ENCODE measurements around the gene COL5A2. TPM values are rescaled to one million over a fixed set of nuclear protein-coding genes. Genes with fewer than 3 reads are reported as not detected.

Gene COL5A2
- total RNA-seq, 4 donors from 2014 or later, result 16.1 to 62.8 (median 33.1) TPM

- H3K27me3 ChIP-seq, result no peaks in the 10 kb centered on the region
- no peaks in the 10 kb centered on the region for H3K4me1 ChIP-seq
- H3K36me3 ChIP-seq, result peaks cover 0 to 6% (median 2%) of the 10 kb centered on the region in 4 donors
- no peak for DNase-seq
- H3K4me3 ChIP-seq, result no peak overlapping the region
- 80 to 83% methylated on average over 2 to 3 of the region's 3 CpGs for WGBS, 2 donors (ENCODE audit: low coverage in 1 of 2)
- in situ Hi-C loops (cut with MboI; ENCODE audit: low pct_ligation_motif_present in 1 of 4, low pct_unique_long_range_greater_than_20kb in 1 of 4, low sequenced_read_pairs in 3 of 4) (loop anchor here in 1 of 4 donors (25.0 kb wide), 1 partner anchor 211 kb away; no protein-coding TSS in a partner anchor), intact Hi-C loops (cut with DNase I; ENCODE audit: low total_unique reads) (no loop called here)
- TF ChIP-seq CTCF (IDR thresholded peaks at IDR 0.05) (no peak), POLR2AphosphoS5 (IDR thresholded peaks at IDR 0.05) (no peak), EP300 (IDR thresholded peaks at IDR 0.05; ENCODE audit: low read depth) (no peak), POLR2A (IDR thresholded peaks at IDR 0.05) (no peak)
- no peak overlapping the region for H3K27ac ChIP-seq
- H3K9me3 ChIP-seq, result no peaks in the 10 kb centered on the region
Measured at GRCh38 chr2:189076120-189076519, 103.4 kb downstream of the COL5A2 start.

GRCh38 chr2:189074506-189074905, 105.1 kb downstream of the COL5A2 start:
- in situ Hi-C loops (cut with MboI; ENCODE audit: low pct_ligation_motif_present in 1 of 4, low pct_unique_long_range_greater_than_20kb in 1 of 4, low sequenced_read_pairs in 3 of 4), result no loop called here
- 59 to 85% methylated on average over 3 of the region's 3 CpGs for WGBS, 2 donors (ENCODE audit: low coverage in 1 of 2)
- H3K9me3 ChIP-seq, result no peaks in the 10 kb centered on the region
- H3K27ac ChIP-seq, result no peak overlapping the region
- intact Hi-C loops (cut with DNase I; ENCODE audit: low total_unique reads), result no loop called here
- no peak overlapping the region for H3K4me3 ChIP-seq
- DNase-seq, result no peak
- H3K4me1 ChIP-seq, result peaks cover 0 to 6% (median 0%) of the 10 kb centered on the region in 4 donors
- no peak for TF ChIP-seq EP300 (IDR thresholded peaks at IDR 0.05; ENCODE audit: low read depth)
- TF ChIP-seq CTCF (IDR thresholded peaks at IDR 0.05), result no peak
- no peak for TF ChIP-seq POLR2A (IDR thresholded peaks at IDR 0.05)
- no peak for TF ChIP-seq POLR2AphosphoS5 (IDR thresholded peaks at IDR 0.05)
- H3K36me3 ChIP-seq, result peaks cover 0 to 6% (median 0%) of the 10 kb centered on the region in 4 donors
- H3K27me3 ChIP-seq, result no peaks in the 10 kb centered on the region

GRCh38 chr2:189072036-189072435, 107.5 kb downstream of the COL5A2 start:
- no peak overlapping the region for H3K4me3 ChIP-seq
- WGBS, 2 donors (ENCODE audit: low coverage in 1 of 2), result 96 to 100% methylated on average over 1 of the region's 1 CpG
- no peak for DNase-seq
- peaks cover 0 to 6% (median 0%) of the 10 kb centered on the region in 4 donors for H3K4me1 ChIP-seq
- no peaks in the 10 kb centered on the region for H3K27me3 ChIP-seq
- H3K9me3 ChIP-seq, result no peaks in the 10 kb centered on the region
- in situ Hi-C loops (cut with MboI; ENCODE audit: low pct_ligation_motif_present in 1 of 4, low pct_unique_long_range_greater_than_20kb in 1 of 4, low sequenced_read_pairs in 3 of 4), result no loop called here
- intact Hi-C loops (cut with DNase I; ENCODE audit: low total_unique reads), result no loop called here
- H3K27ac ChIP-seq, result no peak overlapping the region
- TF ChIP-seq POLR2AphosphoS5 (IDR thresholded peaks at IDR 0.05), result no peak
- no peak for TF ChIP-seq EP300 (IDR thresholded peaks at IDR 0.05; ENCODE audit: low read depth)
- no peak for TF ChIP-seq POLR2A (IDR thresholded peaks at IDR 0.05)
- no peak for TF ChIP-seq CTCF (IDR thresholded peaks at IDR 0.05)
- no peaks in the 10 kb centered on the region for H3K36me3 ChIP-seq

- H3K27me3 ChIP-seq, result no peaks in the 10 kb centered on the region
- no peak overlapping the region for H3K27ac ChIP-seq
- TF ChIP-seq CTCF (IDR thresholded peaks at IDR 0.05), result no peak
- TF ChIP-seq EP300 (IDR thresholded peaks at IDR 0.05; ENCODE audit: low read depth), result no peak
- TF ChIP-seq POLR2A (IDR thresholded peaks at IDR 0.05), result no peak
- TF ChIP-seq POLR2AphosphoS5 (IDR thresholded peaks at IDR 0.05), result no peak
- DNase-seq, result no peak
- H3K36me3 ChIP-seq, result peaks cover 0 to 9% (median 0%) of the 10 kb centered on the region in 4 donors
- H3K4me1 ChIP-seq, result peaks cover 0 to 6% (median 0%) of the 10 kb centered on the region in 4 donors
- no peaks in the 10 kb centered on the region for H3K9me3 ChIP-seq
- intact Hi-C loops (cut with DNase I; ENCODE audit: low total_unique reads) (no loop called here), in situ Hi-C loops (cut with MboI; ENCODE audit: low pct_ligation_motif_present in 1 of 4, low pct_unique_long_range_greater_than_20kb in 1 of 4, low sequenced_read_pairs in 3 of 4) (no loop called here)
- no peak overlapping the region for H3K4me3 ChIP-seq
Measured at GRCh38 chr2:189069855-189070619, 109.5 kb downstream of the COL5A2 start.
